ENCODE data around the gene KIF21A. TPM values are rescaled to one million over a fixed set of nuclear protein-coding genes. Genes with fewer than 3 reads are reported as not detected.
"Not testable (repeated sequence)": the region's sequence is repeated elsewhere in the genome, so short reads cannot be mapped to it uniquely, and the experiment has no call there.

The KIF21A gene
- polyA plus RNA-seq (2013, experiment 1 of 2; ENCODE audit: insufficient read length) = 2.2 TPM
- polyA plus RNA-seq (2013, experiment 2 of 2; ENCODE audit: insufficient read length) = 2.8 TPM

- DNase-seq = peak; percentile 87
These were observed at the start of gene KIF21A for GRCh38 chr12:39443081-39443928. Gene KIF21A, minus strand, starts transcription at chr12:39443120. Its CDS starts 150 bp downstream, at chr12:39442970.

- DNase-seq = peak; percentile 33
These were observed 47.8 kb upstream of the KIF21A start for GRCh38 chr12:39490500-39491282.

- no peak for DNase-seq
These were observed 40.7 kb upstream of the KIF21A start for GRCh38 chr12:39483597-39483996.

GRCh38 chr12:39483042-39483441, 40.1 kb upstream of the KIF21A start:
- no peak for DNase-seq

GRCh38 chr12:39476894-39477293, 34.0 kb upstream of the KIF21A start:
- no peak for DNase-seq

GRCh38 chr12:39476121-39476520, 33.2 kb upstream of the KIF21A start:
- DNase-seq = no peak

- not testable (repeated sequence) for DNase-seq
These were observed 32.2 kb upstream of the KIF21A start for GRCh38 chr12:39475136-39475535.

GRCh38 chr12:39467432-39467870, 24.5 kb upstream of the KIF21A start:
- DNase-seq = no peak

- no peak for DNase-seq
These were observed 22.2 kb upstream of the KIF21A start for GRCh38 chr12:39464976-39465695.

- DNase-seq = no peak
These were observed 18.1 kb upstream of the KIF21A start for GRCh38 chr12:39461059-39461458.

- DNase-seq = no peak
These were observed 16.1 kb upstream of the KIF21A start for GRCh38 chr12:39459027-39459434.

GRCh38 chr12:39451977-39452376, 9.1 kb upstream of the KIF21A start:
- no peak for DNase-seq

- no peak for DNase-seq
These were observed 5.1 kb upstream of the KIF21A start for GRCh38 chr12:39448038-39448437.

- DNase-seq = no peak
These were observed 949 bp upstream of the KIF21A start for GRCh38 chr12:39443929-39444209.

GRCh38 chr12:39442831-39443080, 164 bp downstream of the KIF21A start:
- DNase-seq = no peak

- peak; percentile 10 for DNase-seq
These were observed 723 bp downstream of the KIF21A start for GRCh38 chr12:39441963-39442830.

- no peak for DNase-seq
These were observed 1.5 kb downstream of the KIF21A start for GRCh38 chr12:39441189-39441962.

- no peak for DNase-seq
These were observed 2.1 kb downstream of the KIF21A start for GRCh38 chr12:39440781-39441180.

GRCh38 chr12:39440101-39440500, 2.8 kb downstream of the KIF21A start:
- DNase-seq = no peak

GRCh38 chr12:39435531-39435930, 7.4 kb downstream of the KIF21A start:
- peak; percentile 20 for DNase-seq

- DNase-seq = no peak
These were observed 11.1 kb downstream of the KIF21A start for GRCh38 chr12:39431797-39432196.

All from fibroblast of skin of scalp (primary cell).